Parathyroid adenoma (tissue), 2 donors: Measurements from ENCODE around the gene SETD1A.

ENCODE experiments used
- H2AFZ ChIP-seq: fragments of 300-600 bp; sonication (generic); one replicate; pipeline ENCODE4 v1.7.0; 2017; ENCODE audit warnings: antibody characterized with exemption, mild to moderate bottlenecking
- H3K27ac ChIP-seq: fragments of 300-600 bp; sonication (generic); one replicate; pipeline ENCODE4 v1.7.0; 2017
- H3K27me3 ChIP-seq: fragments of 300-600 bp; sonication (generic); one replicate; pipeline ENCODE4 v1.7.0; 2017; ENCODE audit warnings: low read length; ENCODE audit not compliant: control insufficient read depth, insufficient read depth
- H3K36me3 ChIP-seq: fragments of 300-600 bp; sonication (generic); one replicate; pipeline ENCODE4 v1.7.0; 2017; ENCODE audit warnings: low read length; ENCODE audit not compliant: control insufficient read depth, insufficient read depth
- H3K4me1 ChIP-seq: fragments of 300-600 bp; sonication (generic); one replicate; pipeline ENCODE4 v1.7.0; 2017; ENCODE audit warnings: control low read depth
- H3K4me2 ChIP-seq: fragments of 300-600 bp; sonication (generic); one replicate; pipeline ENCODE4 v1.7.0; 2017; ENCODE audit warnings: low read length
- H3K4me3 ChIP-seq: fragments of 300-600 bp; sonication (generic); one replicate; pipeline ENCODE4 v1.7.0; 2017; ENCODE audit warnings: low read depth, low read length
- H3K79me2 ChIP-seq: fragments of 300-600 bp; sonication (generic); one replicate; pipeline ENCODE4 v1.7.0; 2017; ENCODE audit warnings: control low read depth
- H3K9ac ChIP-seq: fragments of 300-600 bp; sonication (generic); one replicate; pipeline ENCODE4 v1.7.0; 2017; ENCODE audit warnings: mild to moderate bottlenecking
- H3K9me3 ChIP-seq: fragments of 300-600 bp; sonication (generic); one replicate; pipeline ENCODE4 v1.7.0; 2017; ENCODE audit warnings: low read length; ENCODE audit not compliant: control insufficient read depth
- CTCF ChIP-seq: fragments of 300-600 bp; sonication (generic); IDR thresholded peaks from one replicate; pipeline ENCODE4 v1.7.0; 2017; ENCODE audit warnings: antibody characterized with exemption, mild to moderate bottlenecking
- donor health status: primary hyperparathyroidism.

The SETD1A gene

GRCh38 chr16:30987581-30988190 lies 30.1 kb downstream of the SETD1A start:
- H3K27ac ChIP-seq: no peak overlapping the region
- no peak overlapping the region for H2AFZ ChIP-seq

GRCh38 chr16:30989469-30990047 lies 32.0 kb downstream of the SETD1A start:
- H3K27ac ChIP-seq: no peak overlapping the region

More at GRCh38 chr16:30987581-30988190, 30.1 kb downstream of the SETD1A start:
- Histone ChIP-seq H3K27me3 (no peaks in the 10 kb centered on the region), H3K9me3 (no peaks in the 10 kb centered on the region), H3K4me2 (no peak overlapping the region), H3K79me2 (no peaks in the 10 kb centered on the region), H3K4me3 (no peak overlapping the region), H3K4me1 (peaks cover 4% of the 10 kb centered on the region), H3K36me3 (no peaks in the 10 kb centered on the region), H3K9ac (no peak overlapping the region)
- no peak for TF ChIP-seq CTCF

DNA sequence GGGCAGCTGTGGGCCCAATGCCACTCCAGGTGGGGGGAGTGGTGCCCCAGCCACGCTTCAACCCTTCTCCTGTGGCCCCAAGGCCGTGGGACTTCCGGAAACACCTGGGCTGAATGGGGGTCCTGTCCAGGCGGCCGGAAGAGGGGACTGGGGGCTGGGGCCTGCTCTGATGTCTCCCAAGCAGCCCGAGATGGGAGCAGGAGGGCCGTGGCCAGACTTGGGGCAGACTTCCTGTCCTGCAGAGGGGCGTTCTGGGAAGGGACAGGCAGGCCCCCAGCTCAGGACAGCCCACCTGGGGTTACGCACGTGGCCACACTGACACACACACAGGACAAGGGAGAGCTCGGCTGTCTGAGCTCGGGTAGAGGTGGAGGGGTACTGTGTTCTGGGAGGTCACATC lies 32.6 kb downstream of the SETD1A start:
- TF ChIP-seq CTCF: no peak
- Histone ChIP-seq H3K9me3 (no peaks in the 10 kb centered on the region), H3K4me3 (no peak overlapping the region), H3K4me2 (no peak overlapping the region), H3K27me3 (no peaks in the 10 kb centered on the region), H3K27ac (no peak overlapping the region), H3K9ac (no peak overlapping the region), H3K4me1 (peaks cover 4% of the 10 kb centered on the region), H2AFZ (no peak overlapping the region), H3K36me3 (no peaks in the 10 kb centered on the region), H3K79me2 (no peaks in the 10 kb centered on the region)

More at GRCh38 chr16:30989469-30990047, 32.0 kb downstream of the SETD1A start:
- Histone ChIP-seq H3K4me3 (no peak overlapping the region), H2AFZ (no peak overlapping the region), H3K9ac (no peak overlapping the region), H3K4me1 (peaks cover 4% of the 10 kb centered on the region), H3K9me3 (no peaks in the 10 kb centered on the region), H3K79me2 (no peaks in the 10 kb centered on the region), H3K27me3 (no peaks in the 10 kb centered on the region), H3K36me3 (no peaks in the 10 kb centered on the region), H3K4me2 (no peak overlapping the region)
- no peak for TF ChIP-seq CTCF

GRCh38 chr16:30991052-30991451 lies 33.5 kb downstream of the SETD1A start:
- no peaks in the 10 kb centered on the region for H3K79me2 ChIP-seq
- TF ChIP-seq CTCF: no peak
- no peaks in the 10 kb centered on the region for H3K27me3 ChIP-seq
- H3K4me3 ChIP-seq: no peak overlapping the region
- H2AFZ ChIP-seq: no peak overlapping the region
- no peak overlapping the region for H3K4me2 ChIP-seq
- no peaks in the 10 kb centered on the region for H3K9me3 ChIP-seq
- H3K9ac ChIP-seq: no peak overlapping the region
- no peaks in the 10 kb centered on the region for H3K4me1 ChIP-seq
- H3K27ac ChIP-seq: no peak overlapping the region
- H3K36me3 ChIP-seq: no peaks in the 10 kb centered on the region

- peaks cover 3% of the 10 kb centered on the region for H3K4me1 ChIP-seq
- H3K36me3 ChIP-seq: no peaks in the 10 kb centered on the region
- H3K9ac ChIP-seq: no peak overlapping the region
- H2AFZ ChIP-seq: no peak overlapping the region
- no peaks in the 10 kb centered on the region for H3K79me2 ChIP-seq
- no peak overlapping the region for H3K4me2 ChIP-seq
- TF ChIP-seq CTCF: no peak
- H3K4me3 ChIP-seq: no peak overlapping the region
- no peak overlapping the region for H3K27ac ChIP-seq
- no peaks in the 10 kb centered on the region for H3K27me3 ChIP-seq
- no peaks in the 10 kb centered on the region for H3K9me3 ChIP-seq
Measured at GRCh38 chr16:30992276-30992780, 34.8 kb downstream of the SETD1A start.
